ENCODE measurements around the gene CCDC148.

Gene CCDC148

GRCh38 chr2:158192515-158193443 lies 263.8 kb downstream of the CCDC148 start:
- no peak overlapping the region for H3K4me3 ChIP-seq (ENCODE audit: low read depth, low read length)
- no peak for DNase-seq (ENCODE audit: low read depth)

GRCh38 chr2:158191076-158191895 lies 265.3 kb downstream of the CCDC148 start:
- no peak overlapping the region for H3K4me3 ChIP-seq (ENCODE audit: low read depth, low read length)
- DNase-seq (ENCODE audit: low read depth), result no peak

- DNase-seq (ENCODE audit: low read depth), result no peak
- no peak overlapping the region for H3K4me3 ChIP-seq (ENCODE audit: low read depth, low read length)
Measured at GRCh38 chr2:158189526-158189925, 267.0 kb downstream of the CCDC148 start.

GRCh38 chr2:158187908-158188307 lies 268.6 kb downstream of the CCDC148 start:
- no peak for DNase-seq (ENCODE audit: low read depth)
- no peak overlapping the region for H3K4me3 ChIP-seq (ENCODE audit: low read depth, low read length)

- no peak overlapping the region for H3K4me3 ChIP-seq (ENCODE audit: low read depth, low read length)
- DNase-seq (ENCODE audit: low read depth), result no peak
Measured at GRCh38 chr2:158184556-158185343, 271.8 kb downstream of the CCDC148 start.

GRCh38 chr2:158184001-158184400 lies 272.6 kb downstream of the CCDC148 start:
- DNase-seq (ENCODE audit: low read depth), result no peak
- no peak overlapping the region for H3K4me3 ChIP-seq (ENCODE audit: low read depth, low read length)

GRCh38 chr2:158182676-158183295 lies 273.8 kb downstream of the CCDC148 start:
- no peak overlapping the region for H3K4me3 ChIP-seq (ENCODE audit: low read depth, low read length)
- no peak for DNase-seq (ENCODE audit: low read depth)

GRCh38 chr2:158181171-158181570 lies 275.4 kb downstream of the CCDC148 start:
- no peak for DNase-seq (ENCODE audit: low read depth)
- no peak overlapping the region for H3K4me3 ChIP-seq (ENCODE audit: low read depth, low read length)

GRCh38 chr2:158179660-158180059 lies 276.9 kb downstream of the CCDC148 start:
- DNase-seq (ENCODE audit: low read depth), result no peak
- H3K4me3 ChIP-seq (ENCODE audit: low read depth, low read length), result no peak overlapping the region

- H3K4me3 ChIP-seq (ENCODE audit: low read depth, low read length), result no peak overlapping the region
- no peak for DNase-seq (ENCODE audit: low read depth)
Measured at GRCh38 chr2:158178646-158179045, 277.9 kb downstream of the CCDC148 start.

- no peak for DNase-seq (ENCODE audit: low read depth)
- H3K4me3 ChIP-seq (ENCODE audit: low read depth, low read length), result no peak overlapping the region
Measured at GRCh38 chr2:158174956-158175355, 281.6 kb downstream of the CCDC148 start.

GRCh38 chr2:158174495-158174894 lies 282.1 kb downstream of the CCDC148 start:
- no peak for DNase-seq (ENCODE audit: low read depth)
- no peak overlapping the region for H3K4me3 ChIP-seq (ENCODE audit: low read depth, low read length)

- DNase-seq (ENCODE audit: low read depth), result no peak
- no peak overlapping the region for H3K4me3 ChIP-seq (ENCODE audit: low read depth, low read length)
Measured at GRCh38 chr2:158172719-158173118, 283.8 kb downstream of the CCDC148 start.

- H3K4me3 ChIP-seq (ENCODE audit: low read depth, low read length), result no peak overlapping the region
- no peak for DNase-seq (ENCODE audit: low read depth)
Measured at GRCh38 chr2:158154596-158154995, 302.0 kb downstream of the CCDC148 start.

- H3K4me3 ChIP-seq (ENCODE audit: low read depth, low read length), result no peak overlapping the region
- no peak for DNase-seq (ENCODE audit: low read depth)
Measured at GRCh38 chr2:158153270-158154015, 303.1 kb downstream of the CCDC148 start.

- no peak overlapping the region for H3K4me3 ChIP-seq (ENCODE audit: low read depth, low read length)
Measured at GRCh38 chr2:158144914-158145625, 311.5 kb downstream of the CCDC148 start.

GRCh38 chr2:158143703-158144360 lies 312.7 kb downstream of the CCDC148 start:
- H3K4me3 ChIP-seq (ENCODE audit: low read depth, low read length), result no peak overlapping the region
- DNase-seq (ENCODE audit: low read depth), result no peak

More at GRCh38 chr2:158144914-158145625, 311.5 kb downstream of the CCDC148 start:
- DNase-seq (ENCODE audit: low read depth), result no peak

Measured in skeletal muscle cell (primary cell).